ENCODE measurements around the gene LSAMP.

Gene LSAMP

DNA sequence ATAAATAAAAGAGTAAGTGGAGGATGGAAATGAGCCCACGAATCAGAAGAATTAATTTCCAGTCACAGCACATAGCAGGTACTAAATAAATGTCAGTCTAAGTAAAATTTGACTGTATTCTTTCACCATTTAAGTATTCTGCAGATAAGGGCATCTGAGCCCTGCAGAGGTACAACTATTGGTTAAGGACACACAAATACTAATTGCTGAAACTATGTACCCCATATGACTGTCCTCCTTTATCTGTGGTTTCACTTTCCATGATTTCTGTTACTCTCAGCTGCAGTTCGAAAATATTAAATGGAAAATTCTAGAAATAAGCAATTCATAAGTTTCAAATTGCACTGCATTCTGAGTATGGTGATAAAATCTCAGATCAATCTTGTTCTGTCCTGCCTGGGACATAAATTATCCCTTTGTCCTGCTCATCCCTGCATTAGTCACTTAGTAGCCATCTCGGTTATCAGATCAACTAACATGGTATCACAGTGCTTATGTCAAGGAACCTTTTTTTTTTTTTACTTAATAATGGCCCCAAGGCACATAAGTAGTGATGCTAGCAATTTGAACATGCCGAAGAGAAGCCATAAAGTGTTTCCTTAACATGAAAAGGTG is 95.1 kb downstream of the LSAMP start:
- no peak for DNase-seq

DNA sequence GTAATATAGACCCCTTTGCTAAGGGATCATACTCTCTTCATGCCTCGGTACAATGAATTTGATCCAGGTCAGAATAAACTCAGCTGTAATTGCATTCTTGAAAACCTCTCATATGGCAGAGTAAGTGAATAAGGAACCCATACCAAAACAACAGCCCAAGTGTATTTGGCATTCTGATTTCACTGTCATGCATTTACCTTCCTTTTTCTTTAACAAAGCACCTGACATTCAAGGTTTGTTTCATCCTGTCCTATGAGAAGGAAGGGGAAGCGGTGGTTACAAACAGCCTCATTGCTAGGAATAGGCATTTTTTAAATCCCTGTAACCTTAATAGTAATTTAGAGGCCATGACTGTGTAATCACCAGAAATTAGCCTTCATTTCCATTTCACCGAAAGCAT is 97.1 kb downstream of the LSAMP start:
- DNase-seq: no peak

DNA sequence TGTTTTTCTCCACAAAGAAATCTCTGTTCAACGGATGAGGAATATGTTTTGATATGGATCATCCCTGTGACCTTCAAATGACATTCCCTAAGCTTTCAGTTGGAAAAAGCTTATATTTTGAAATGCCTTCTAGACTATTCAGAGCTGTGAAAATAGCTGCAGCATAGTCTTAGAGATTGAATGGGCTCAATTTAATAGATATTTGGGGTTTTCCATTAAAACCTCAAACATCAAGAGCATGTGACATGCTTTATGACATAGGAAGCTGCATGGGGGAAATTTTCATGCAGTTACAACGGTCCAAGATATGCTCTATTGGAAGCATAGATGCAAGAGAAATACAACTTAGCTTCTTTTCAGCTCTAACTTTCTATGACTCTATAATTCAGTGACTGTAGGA is 102.8 kb downstream of the LSAMP start:
- DNase-seq: no peak

DNA sequence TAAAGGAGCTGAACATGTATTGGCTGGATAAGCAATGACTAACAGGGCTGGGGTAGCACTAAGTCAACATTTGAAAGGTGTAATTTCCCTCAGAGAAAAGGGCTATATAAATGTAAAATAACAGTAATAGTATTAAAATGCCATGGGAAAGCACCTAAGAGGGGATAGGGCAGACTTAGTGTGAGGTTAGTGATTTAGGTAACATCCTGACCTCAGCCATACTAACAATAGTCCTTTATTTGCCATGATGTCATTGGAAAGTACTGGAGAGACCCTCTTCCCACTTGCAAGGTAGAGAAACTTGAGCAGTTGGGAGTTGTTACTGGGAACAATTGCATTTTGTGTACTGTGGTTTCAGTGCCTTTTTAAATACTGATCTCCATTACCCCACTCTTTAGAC is 103.4 kb downstream of the LSAMP start:
- DNase-seq: no peak

DNA sequence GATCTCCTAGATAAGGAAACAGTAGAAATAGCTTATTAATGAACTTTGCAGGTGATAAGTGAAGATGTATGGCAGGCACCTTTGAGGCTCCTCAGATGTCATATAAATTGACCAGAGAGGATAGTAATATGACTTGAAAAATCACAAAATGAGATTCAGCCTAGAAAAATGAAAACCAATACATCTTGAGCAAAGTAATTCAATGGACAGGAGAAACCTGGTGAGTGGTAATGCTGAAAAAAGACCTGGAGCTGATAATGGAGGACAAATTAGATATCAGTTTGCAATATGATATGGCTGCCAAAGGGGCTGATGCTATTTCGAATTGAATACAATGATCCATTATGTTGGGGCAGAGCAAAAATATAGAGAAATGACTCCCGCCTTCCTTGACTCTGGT is 103.9 kb downstream of the LSAMP start:
- no peak for DNase-seq

DNA sequence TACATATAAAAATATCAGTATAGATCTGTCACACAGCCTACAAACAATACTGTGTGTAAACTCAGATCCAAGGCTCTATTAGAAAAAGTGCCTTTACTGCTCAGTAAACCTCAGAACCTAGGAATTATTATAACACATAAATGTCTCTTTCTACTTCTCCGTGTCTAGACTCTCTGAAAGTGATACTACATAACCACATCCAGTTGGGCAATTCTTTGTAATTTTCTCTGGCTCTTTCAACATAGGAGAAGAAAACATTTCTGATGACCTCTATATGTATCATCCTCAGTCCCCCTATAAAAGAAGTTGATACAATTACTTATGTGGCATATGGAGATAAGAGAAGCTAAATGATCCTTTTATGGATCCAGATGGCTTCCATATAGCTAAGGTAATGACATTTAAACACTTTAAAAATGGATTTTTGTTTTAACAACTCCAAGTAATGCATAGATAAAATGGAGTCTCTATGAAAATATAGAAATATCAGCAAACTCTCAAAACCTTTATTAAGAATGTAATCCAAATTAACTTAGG is 104.5 kb downstream of the LSAMP start:
- no peak for DNase-seq

DNA sequence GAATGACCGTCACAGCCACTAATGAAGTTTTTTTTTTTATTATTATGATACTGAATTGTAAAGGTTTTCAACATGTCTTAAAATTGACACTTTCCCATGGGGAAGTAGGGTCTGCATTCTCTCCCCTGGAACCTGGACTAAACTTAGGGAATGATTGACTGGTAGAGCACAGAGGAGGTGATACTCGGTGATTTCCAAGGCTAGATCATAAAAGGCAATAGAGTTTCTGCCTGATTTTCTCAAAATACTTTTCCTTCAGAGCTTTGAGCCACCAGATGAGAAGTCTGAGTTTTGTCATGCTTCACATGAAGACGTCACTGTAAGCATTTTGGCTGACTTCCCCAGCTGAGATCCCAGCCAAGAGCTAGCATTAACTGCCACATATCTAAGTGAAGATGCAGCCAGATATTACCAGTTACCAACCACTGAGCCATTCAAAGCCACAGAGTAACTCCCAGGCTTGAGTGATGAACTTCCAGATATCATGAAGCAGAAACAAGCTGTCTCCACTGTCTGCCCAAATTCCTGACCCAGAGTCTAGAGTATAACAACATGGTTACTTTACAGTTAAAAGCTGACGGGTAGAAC is 105.8 kb downstream of the LSAMP start:
- no peak for DNase-seq

DNA sequence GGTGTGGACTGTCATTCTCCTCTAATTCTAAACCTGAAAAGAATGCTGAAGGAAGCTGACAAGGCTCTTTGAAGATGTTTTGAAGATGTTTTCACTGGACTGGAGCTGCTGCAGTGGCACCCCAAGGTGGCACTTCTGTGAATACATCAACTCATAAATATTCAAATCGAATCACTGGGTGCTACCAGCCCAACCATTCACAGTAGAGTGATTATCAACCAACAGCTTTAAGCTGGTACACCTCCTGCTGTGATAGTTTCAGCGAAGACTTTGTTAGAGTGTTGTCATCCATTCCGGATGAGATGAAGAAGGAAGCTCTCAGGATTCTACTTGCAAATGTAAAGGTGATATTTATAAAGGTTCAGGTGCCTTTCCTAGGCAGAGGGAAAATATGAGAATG is 106.6 kb downstream of the LSAMP start:
- no peak for DNase-seq

DNA sequence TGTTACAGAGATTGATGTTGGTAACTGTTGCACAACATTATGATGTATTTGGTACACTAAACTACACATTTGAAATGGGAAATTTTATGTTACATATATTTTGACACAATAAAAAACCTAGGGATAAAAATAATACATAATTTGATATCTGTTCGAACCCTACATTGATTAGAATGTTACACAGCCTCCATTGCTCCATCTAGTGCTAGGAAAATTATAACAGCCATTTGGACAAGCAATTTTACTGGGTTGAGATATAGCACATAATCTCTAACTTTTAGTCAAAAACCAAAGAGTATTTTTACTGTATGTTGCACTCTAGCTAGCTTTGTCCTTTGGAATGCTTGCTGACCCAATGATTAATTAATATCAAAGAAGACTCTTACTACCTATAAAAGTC is 108.1 kb downstream of the LSAMP start:
- no peak for DNase-seq

DNA sequence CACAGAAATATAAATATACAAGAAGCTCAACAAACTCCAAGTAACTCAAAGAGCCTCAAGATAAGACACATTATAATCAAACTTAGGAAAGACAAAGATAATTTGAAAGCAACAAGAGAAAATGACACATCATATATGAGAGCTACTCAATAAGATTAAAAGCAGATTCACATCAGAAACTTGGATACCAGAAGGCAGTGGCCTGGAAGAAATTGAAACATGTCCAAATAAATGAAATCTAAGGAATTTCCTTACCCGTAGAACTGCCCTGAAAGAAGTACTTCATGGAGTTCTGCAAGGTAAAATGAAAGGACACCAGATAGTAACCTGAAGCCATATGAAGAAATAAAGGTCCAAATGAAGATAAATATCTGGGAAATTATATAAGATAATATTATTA is 113.9 kb downstream of the LSAMP start:
- DNase-seq: no peak

DNA sequence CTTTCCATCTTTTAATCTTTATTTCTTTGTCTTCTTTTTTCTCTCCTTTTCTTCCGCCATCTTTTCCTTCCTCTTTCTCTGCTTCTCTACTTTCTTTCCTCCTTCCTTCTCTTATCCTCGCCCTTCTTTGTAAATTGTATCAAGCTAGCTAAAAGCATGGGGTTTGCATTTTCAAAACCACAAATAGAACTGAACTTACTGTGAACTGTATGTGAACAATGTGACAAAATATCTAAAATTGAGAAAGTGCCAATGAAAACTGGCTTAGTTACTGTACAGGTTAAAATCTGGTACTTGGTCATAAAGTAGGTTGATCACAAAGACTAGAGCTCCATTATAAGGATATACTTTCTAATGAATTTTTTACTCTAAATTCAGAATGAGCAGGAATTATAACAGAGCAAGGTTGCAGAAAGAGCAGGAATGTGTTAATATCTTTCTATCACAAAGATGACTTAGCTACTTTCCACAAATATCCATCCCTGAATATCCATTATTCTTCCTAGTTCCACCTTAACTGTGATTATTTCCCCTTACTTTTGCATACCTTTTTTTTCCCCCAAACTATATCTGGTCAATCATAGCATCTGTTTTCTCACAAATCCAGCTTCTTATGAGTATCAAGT is 122.4 kb downstream of the LSAMP start:
- DNase-seq: no peak

DNA sequence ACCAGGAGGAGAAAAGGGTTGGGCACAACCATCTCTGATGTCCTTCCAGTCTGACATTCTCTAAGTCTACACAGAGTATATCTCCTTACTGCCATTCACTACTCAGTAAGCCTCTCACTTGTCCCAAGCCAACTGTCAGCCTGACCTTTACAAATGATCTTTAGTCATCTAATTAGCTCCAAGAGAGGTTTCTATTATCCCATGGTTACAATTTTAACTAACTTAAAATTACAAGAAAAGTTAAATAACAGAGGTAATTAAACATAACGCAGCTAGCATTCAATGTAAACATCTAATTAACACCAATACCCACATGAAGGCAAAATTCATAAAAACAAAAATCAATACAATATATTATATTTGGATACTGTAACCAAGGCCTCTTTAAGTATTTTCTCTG is 126.9 kb downstream of the LSAMP start:
- no peak for DNase-seq

DNA sequence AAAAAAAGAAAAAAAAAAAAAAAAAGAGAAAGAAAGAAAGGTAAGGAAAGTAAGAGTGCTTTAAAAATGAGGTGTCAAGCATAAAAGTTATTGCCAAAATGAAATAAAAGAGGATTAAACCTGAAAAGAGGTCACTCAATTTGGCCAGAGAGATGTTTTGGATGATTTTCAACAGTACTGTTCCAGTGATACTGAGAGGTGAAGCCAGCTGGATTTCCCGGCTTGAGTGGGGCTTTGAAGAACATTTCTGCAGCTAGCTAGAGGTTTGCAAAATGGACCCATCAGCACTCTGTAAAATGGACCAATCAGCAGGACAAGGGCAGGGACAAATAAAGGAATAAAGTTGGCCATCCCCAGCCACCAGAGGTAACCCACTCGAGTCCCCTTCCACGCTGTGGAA is 128.5 kb downstream of the LSAMP start:
- DNase-seq: no peak

DNA sequence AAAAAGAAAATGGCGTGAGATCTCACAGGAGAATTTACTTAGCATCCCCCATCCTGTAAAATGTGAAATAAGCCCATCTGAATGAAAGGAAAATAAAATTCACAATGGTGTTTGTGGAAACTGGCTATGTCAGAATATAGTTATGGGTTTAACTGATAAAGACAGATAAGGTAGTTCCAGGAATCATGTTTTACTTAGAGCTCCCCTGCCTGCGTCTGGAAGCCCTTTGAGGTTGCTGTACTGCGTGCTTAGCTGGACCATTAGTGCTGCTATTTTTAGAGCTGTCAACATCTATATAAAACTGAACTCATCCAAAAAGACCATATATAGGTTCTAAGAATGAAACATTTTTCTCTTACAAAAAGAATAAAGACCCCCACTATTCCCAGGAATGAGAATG is 130.8 kb downstream of the LSAMP start:
- no peak for DNase-seq

DNA sequence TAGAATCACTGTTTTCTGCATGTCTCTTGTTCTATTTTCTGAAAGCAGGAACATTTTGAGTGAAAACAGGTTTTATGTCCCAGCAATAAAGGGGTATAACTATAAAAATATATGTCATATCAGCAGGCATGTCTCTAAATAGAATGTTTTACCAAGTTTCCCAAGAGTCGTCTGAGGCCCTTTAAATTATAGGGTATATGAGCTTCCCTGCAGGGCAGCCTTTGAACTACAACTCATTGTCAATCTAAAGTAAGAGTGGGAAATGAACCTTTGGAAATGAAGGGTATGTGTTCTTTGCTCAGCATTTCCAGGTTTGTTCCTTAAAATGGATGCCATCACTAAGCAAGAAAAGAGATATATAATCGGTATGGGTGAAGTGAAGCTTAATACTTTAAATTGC is 138.6 kb downstream of the LSAMP start:
- DNase-seq: no peak

DNA sequence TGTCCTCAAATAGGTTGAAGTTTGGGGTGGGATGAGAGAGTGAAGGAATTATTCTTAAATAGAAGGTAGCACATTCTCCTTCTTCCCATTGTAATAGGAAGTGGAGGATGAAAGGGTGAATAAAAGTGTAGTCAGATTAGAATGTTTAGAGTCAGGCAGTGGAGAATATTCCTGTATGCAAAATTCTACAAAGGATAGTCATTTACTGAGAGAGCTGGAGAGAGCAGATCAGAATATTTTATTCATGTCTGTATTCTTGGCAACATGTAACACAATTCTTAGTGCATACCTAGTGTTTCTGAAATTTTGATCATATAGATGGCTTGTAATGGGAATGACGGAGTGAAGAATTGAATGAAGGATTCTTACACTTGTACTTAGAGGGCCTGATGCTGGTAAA is 139.1 kb downstream of the LSAMP start:
- DNase-seq: no peak

DNA sequence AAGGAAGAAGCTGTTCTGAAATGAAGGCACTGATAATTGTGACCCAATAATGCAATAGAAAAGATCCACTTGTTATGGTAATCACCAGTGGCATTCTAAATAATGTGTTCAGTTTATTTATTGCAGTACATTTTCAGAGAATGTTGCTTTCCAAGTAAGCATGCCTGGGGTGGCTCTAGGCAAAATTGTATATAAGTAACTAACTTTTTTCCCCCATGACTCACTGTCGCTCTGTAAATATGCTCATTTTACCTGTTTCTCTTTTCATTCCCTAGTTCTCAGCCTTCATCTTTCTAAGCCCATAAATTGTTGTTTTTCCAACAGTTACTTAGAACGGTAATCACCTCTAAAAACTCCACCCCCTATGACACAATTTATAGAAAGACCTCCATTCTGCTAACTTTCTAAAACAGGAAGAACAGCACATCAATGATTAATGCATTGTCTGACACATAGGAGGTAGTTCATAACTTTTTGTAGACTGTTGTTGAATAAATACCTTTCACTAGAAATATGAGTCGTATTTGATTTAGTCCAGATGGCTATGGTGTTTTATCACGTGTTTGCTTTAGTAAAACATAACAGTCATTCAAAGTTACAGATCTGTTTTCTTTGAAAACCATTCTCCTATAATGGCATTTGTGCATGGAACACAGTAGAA is 143.1 kb downstream of the LSAMP start:
- no peak for DNase-seq

DNA sequence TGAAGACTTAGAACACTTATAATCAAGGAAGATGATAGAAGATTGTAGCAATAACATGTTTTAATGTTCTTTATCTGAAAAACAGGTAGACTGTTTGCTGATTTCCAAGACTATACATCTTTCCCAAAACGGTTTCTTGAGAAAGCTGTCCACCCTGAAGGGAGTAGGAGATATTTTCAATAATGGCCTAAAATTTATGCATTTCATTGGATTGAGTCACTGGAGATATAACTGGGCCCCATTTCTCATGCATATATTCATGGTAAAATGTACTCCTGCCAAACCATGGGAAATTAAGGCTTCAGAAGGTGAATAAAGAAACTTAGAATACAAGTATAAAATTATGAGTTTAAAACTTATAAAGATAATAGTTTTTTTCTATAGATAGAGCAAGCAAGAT is 143.9 kb downstream of the LSAMP start:
- no peak for DNase-seq

DNA sequence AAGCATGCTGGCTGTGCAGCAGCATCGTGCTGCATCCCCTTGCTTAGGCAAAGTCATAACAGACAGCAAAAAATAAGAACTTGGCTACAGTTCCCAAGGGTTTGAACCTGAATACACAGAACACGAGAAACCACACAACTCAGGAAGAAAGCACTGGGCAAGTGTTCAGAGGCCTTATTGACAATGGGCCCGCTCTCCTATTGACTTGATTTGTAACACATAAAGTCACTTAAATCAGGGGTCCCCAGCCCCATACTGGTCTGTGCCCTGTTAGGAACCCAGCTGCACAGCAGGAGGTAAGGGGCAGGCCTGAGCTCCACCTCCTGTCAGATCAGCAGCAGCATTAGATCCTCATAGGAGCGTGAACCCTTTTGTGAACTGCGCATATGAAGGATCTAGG is 145.1 kb downstream of the LSAMP start:
- DNase-seq: no peak

DNA sequence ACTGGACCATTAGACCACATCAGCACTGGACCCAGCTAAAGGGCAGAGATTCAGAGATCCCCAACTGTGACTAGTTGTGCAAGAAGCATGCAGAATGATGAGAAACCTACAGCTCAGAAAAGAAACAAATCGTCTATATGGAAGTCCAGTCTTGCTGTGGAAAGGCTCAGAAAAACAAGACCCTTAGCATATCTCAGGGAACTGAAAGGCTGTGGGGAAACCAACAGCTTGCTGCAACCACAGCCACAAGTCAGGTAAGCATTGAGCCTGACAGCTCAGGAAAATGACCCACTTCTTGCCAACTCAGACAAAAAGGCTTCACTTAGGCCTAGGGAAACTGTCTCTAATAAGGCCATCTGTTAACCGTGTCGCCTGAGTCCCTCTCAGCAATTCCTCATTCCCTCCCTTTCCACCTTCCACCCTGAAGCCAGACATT is 145.6 kb downstream of the LSAMP start:
- DNase-seq: no peak

DNA sequence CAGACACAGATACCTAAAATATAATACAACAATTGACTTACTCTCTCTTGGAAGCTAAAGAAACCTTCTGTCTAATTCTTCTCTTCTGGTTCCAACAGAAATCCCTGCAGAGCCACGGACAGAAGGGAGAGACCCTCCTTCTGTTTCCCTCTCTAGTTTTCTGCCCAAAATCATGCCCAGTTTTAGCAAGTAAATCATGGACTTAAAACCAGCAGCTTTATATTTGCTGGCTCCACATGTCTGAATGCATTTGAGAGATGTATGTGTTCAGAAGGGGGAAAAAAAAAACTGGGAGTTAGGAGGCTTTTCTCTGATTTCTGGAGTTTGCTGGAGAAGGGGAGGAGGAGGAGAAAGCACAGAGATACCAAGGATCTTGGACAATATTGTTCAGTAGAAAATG is 147.1 kb downstream of the LSAMP start:
- DNase-seq: no peak

DNA sequence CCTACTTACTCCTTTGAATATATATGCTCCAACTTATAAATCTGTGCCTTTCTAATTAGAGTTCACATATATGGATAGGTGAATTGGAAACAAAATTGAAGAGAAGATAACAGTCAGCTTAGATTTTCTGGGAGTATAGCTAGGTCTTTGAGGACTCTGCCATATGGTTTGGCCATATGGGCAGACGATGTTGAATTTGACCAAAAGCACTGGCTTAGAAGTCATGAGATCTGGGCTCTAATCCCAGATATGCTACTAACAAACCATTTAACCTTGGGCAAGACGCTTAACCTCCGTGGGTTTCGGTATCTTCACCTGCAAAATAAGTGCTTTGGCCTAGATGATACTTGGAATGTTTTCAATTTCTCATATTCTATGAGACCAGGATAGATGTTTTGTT is 154.1 kb downstream of the LSAMP start:
- DNase-seq: no peak

DNA sequence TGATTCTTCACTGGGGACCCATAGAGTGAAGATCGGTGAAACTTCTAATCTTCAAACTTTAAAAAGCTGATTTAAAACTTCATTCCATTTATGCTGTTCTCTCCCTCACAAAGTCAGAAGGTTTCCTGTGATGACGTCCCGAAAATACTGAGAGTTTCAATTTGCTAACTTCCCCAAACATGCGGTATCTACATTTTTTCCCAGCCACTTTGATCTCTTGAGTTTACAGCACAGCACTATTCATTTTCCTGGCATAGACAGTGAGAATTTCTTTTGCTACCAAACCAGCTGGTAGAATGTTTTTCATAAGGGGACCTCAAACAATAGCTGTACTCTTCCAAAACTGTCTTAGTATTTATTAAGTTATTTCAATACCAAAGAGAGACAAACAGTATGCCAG is 156.8 kb downstream of the LSAMP start:
- no peak for DNase-seq

DNA sequence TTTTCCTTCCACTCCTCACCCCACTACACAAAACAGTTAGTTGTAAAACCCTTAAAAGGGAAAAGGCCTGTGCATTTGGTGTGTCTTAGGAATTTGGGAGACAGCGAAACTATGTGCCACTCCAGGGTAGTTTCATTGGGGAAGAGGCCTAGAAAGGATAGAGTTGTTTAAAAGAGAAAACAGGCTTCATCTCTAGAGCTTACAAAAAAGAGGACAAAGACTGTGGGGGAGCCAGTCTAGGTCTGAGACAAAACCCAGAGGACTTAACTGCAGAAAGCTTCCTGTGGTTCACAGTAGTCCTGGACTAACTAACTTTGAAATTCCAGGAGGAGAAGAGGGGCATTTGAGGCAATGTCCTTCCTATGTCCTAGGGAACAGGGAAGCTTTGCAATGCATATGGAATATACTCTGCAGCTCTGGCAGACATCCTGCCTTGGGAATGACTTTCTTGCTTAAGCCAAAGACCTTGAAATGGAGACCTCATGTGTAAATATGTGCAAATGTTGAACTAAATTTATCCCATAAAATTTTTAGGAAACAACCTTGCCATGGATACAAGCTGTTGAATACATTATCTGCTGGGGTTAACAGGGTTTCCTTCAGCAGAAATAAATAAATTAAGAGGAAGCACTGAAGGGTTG is 159.4 kb downstream of the LSAMP start:
- DNase-seq: no peak

All from NCI-H2029 (cell line).